GM12891 (cell line): ENCODE results near the gene CMIP.

Experiments
- PAX5 ChIP-seq: IDR thresholded peaks from 2 replicates; pipeline ENCODE4 v1.6.1; 2011; ENCODE audit warnings: low read length, moderate library complexity, mild to moderate bottlenecking; ENCODE audit not compliant: insufficient read depth, severe bottlenecking
- POLR2A ChIP-seq: IDR thresholded peaks from 2 replicates; pipeline ENCODE4 v1.6.1; 2011; ENCODE audit warnings: low read depth, low read length, control low read depth
- POLR2AphosphoS5 ChIP-seq: IDR thresholded peaks from 2 replicates; pipeline ENCODE4 v1.6.1; 2011; ENCODE audit warnings: low read depth, low read length, control low read depth
- TAF1 ChIP-seq: IDR thresholded peaks from 2 replicates; pipeline ENCODE4 v1.6.1; 2011; ENCODE audit warnings: low read depth, low read length, control low read depth

DNA sequence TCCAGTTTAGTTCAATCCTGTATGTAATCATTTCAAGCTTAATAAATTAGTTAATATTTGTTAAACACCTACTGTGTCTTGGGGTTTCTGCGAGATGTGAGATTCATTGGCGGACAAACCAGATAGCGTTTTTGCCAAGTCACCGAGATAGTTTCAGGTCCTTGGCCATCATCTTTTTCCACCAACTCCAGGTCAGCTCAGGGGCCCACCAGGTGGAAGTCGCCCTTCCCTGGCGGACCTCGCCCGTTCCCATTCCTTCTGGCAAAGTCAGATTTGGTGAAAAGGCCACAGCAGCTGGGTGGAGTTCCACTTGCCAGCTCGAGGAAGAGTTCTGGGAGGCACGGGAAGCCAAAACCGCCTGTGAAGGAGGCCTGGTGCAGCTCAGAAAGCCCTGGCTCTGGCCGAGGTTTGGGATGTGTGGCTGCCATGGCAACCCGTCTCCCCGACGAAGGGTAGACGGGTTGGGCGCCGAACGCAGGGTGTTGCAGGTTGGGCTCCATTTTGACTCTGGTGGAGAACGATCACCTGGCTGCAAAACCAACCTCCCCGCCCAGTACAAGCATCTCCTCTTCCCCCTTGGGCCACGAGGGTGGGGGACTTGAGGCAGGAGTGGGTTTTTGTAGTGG lies 39.5 kb downstream of the CMIP start:
- no peak for TF ChIP-seq POLR2AphosphoS5
- TF ChIP-seq TAF1, result no peak
- TF ChIP-seq PAX5, result no peak
- TF ChIP-seq POLR2A, result no peak
